Measurements from ENCODE around the gene KRTAP9-4.

DNA sequence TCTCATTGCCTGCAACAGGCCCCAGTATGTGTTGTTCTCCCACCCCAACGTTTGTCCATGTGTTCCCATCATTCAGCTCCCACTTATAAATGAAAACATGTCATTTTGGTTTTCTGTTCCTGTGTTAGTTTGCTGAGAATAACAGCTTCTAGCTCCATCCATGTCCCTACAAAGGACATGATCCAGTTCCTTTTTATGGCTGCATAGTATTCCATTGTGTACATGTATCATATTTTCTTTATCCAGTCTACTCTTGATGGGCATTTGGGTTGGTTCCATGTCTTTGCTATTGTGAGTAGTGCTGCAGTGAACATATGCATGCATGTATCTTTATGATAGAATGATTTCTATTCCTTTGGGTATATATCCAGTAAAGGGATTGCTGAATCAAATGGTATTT lies 33.8 kb upstream of the KRTAP9-4 start:
- TF ChIP-seq, protein P1, sequence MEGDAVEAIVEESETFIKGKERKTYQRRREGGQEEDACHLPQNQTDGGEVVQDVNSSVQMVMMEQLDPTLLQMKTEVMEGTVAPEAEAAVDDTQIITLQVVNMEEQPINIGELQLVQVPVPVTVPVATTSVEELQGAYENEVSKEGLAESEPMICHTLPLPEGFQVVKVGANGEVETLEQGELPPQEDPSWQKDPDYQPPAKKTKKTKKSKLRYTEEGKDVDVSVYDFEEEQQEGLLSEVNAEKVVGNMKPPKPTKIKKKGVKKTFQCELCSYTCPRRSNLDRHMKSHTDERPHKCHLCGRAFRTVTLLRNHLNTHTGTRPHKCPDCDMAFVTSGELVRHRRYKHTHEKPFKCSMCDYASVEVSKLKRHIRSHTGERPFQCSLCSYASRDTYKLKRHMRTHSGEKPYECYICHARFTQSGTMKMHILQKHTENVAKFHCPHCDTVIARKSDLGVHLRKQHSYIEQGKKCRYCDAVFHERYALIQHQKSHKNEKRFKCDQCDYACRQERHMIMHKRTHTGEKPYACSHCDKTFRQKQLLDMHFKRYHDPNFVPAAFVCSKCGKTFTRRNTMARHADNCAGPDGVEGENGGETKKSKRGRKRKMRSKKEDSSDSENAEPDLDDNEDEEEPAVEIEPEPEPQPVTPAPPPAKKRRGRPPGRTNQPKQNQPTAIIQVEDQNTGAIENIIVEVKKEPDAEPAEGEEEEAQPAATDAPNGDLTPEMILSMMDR (IDR thresholded peaks at IDR 0.05) = no peak
- no peak for TF ChIP-seq POLR2A (IDR thresholded peaks at IDR 0.05)
